HG02623 (cell line): ENCODE data around the gene GPR132.

Experiments
- ATAC-seq: cut with Tn5 transposase; IDR thresholded peaks from one replicate; pipeline ENCODE4 v1.9.1; 2021; ENCODE audit warnings: moderate library complexity; ENCODE audit not compliant: unreplicated experiment

GPR132 gene

DNA sequence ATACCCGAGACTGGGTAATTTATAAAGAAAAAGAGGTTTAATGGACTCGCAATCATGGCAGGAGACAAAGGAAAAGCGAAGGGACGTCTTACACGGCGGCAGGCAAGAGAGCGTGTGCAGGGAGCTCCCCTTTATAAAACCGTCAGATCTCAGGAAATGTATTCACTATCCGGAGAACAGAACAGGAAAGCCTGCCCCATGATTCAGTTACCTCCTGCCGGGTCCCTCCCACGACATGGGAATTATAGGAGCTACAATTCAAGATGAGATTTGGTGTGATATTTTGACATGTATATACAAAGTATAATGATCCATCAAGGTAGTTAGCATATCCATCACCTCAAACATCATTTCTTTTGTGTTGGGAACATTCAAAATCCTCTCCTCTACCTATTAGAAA lies 42.1 kb downstream of the GPR132 start:
- no peak for ATAC-seq

DNA sequence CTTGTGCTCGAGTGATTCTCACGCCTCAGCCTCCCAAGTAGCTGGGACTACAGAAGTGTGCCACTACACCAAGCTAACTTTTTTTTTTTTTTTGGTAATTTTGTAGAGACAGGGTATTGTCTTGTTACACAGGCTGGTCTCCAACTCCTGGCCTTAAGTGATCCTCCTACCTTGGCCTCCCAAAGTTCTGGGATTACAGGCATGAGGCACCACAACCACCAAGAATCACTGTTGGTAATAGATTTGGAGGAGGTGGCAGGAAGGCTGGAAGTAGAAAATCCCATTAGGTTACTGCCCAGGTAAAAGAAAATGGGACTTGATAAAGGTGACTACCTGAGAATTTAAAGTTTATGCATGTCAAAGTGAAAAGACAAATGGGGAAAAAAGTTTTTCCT lies 43.0 kb downstream of the GPR132 start:
- ATAC-seq, result no peak

DNA sequence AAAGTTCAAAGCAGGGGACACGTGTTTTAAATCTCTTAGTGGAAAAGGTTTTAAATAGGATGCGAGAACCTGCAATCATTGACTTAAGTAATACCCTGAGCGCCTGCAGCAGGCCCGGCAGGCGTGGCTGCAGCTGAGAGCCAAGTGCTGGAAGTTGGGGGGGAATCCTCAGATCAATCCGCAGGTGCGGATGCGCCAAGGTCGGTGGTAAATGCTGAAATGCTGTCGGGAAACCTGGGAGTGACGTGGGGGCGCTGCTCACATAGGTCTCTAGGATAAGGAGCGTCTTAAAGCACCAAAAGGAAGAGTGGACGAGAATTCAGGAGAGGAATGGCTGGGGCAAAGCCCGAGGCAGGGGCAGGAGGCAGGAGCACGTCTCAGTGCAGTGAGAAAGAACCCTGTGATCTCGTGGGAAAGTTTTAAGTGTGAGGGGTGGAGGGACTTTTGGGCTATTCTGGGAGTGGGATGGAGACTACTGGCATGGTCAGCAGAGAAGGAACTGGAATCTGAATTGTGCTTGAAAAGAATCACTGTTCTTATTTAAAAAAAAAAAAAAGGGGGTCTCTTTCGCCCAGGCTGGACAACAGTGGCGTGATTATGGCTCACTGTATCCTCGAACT lies 43.5 kb downstream of the GPR132 start:
- ATAC-seq, result no peak

DNA sequence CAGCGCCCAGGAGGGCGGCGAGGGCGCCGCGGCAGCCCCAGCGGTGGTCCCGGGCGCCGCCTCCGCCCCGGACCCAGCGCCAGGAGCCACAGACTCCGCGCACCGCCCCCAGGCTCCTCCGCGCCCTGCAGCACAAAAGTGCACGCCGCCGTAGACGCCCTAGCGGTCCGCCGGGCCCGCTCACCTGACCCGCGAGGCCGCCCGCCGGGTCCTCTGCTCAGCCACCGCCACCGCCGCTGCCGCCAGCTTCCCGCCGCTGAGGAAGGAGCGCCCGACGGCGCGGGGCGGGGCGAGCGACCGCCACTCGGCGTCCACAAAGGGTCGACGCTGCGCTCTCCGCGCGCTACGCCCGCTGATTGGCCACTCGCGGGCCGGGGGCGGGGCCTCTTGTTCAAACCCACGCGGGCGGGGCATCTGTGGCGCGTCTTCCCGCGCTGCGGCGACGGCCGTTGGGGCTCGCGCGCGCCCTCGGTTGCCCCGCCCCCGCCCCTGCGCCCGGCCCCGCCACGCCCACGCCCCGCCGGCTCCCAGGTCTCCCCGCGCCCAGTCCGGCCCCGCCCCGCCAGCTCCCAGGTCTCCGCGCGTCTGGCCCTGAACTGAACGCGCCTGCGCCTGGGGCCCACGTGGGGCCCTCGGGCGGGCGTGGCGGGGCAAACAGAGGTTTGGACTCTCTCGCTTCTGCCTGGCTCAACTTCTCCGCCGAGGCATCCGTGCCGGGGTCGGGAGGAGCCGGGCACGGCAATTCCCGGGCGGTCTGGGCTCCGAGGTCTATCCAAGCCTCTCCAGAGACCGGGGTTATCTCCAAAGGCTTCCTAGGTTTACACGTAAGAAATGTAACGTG lies 44.2 kb downstream of the GPR132 start, which contains the start of gene CDCA4:
Gene CDCA4 (minus strand): TSS at position 269 of the 841 bp plus-strand sequence. CDS start 9,154 bp downstream, outside the sequence.
- peak; percentile 68 for ATAC-seq

DNA sequence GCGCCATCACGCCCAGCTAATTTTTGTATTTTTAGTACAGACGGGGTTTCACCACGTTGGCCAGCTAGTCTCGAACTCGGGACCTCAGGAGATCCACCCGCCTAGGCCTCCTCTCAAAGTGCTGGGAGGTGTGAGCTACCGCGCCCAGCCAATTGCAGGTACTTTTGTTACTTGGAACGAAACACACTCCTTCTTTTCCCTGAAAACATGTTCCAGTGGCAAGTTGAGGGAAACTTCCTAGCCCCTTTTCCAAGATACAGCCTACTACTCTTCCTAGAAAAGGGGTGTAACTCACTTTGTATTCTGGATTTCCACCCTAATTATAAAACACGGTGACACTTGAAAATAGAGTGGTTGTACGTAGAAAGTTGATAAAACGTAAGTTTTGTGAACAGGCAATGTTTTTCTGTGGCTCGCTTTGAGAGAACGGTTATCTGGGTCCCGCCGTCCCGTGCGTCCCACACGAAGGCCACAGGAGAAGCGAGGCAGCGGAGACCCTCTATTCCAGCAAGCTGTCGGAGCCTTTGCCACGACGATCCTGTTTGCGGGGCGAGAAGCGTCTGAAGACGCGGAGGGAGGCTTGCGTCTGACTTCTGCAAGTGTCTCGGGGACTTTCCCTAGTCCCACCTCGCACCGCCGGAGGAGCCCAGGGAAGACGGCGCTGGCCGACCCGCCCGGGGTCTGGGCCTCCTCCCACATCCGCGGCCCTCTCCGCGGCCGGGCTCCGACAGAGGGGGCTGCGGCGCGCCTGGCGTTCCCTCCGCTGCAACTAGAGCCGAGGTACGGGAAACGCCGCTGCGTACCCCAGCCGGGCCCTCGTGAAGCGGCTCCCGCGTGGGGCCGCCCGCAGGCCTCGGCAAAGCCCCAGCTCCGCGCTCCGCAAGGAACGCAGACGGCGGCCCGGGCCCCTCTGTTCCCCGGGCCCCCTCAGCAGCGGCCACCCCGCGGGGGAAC lies 45.1 kb downstream of the GPR132 start:
- ATAC-seq, result peak; percentile 23

GRCh38 chr14:105018414-105018813 lies 46.8 kb downstream of the GPR132 start:
- ATAC-seq, result no peak

DNA sequence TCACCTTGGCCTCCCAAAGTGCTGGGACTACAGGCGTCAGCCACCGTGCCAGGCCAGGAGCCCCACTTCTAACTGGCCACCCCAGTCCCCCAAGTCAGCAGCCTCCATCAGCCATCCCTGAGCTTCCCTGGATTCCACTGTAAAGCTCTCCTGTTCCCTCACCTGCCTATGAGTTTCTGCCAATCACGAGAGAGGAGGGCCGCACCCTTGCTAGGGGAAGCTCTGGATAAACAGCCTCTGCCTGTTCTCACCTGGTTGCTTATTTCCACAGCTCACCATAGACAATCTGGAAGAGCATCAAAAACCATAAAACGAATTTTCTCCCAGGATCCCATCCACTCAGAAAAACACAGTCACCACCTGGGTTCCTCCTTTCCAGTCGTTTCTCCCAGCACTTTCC lies 49.3 kb downstream of the GPR132 start:
- no peak for ATAC-seq

GRCh38 chr14:105015242-105015641 lies 50.0 kb downstream of the GPR132 start:
- ATAC-seq, result no peak

GRCh38 chr14:105014631-105015030 lies 50.6 kb downstream of the GPR132 start:
- no peak for ATAC-seq

DNA sequence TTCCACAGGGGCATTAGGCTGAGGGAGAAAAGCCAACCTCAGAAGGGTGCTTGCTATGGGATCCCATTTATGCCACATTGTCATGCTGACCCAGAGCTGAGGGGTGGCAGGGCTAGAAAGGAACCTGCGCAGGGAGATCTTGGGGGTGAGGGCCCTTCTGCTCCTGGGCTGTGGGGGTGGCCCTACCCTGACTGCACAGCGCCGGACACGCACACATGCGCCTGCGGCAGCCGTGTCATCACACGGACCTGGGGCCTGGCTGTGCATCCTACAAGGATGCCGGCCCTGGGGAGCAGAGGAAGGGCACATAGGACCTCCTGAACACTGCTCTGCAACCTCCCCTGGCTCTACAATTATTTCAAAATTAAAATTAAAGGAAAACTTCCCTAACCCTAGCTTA lies 51.2 kb downstream of the GPR132 start:
- no peak for ATAC-seq

DNA sequence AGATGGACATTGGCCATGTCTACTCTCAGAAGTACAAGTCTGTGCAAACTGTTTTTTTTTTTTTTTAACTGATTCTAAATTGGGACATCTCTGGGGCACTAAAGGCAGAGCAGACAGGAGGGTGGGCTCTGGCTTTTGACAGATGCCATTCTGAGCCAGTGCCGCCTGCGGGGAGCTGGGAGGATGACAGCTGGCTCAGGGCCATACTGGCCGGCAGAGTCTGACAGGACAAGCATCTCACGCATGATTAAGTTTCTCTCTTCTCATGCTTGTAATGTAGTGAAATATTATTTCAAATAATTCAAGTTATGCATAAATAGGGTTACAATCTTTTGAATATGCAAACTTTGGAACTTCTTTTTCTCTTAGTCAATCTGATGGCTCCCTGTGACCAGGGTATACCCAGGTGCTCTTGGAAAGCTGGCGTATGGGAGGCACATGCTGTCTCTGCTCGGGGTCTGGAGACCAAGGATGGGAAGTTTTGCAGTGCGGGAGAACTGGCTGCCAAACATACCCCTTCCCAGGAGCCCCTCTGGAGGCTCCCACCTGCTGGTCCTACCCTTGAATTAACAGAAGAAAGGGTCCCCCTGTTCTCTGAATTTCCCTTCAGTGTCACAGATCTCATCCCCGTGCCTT lies 52.0 kb downstream of the GPR132 start:
- no peak for ATAC-seq

GRCh38 chr14:105012171-105012985 lies 52.9 kb downstream of the GPR132 start:
- ATAC-seq, result no peak

GRCh38 chr14:105011312-105011990 lies 53.8 kb downstream of the GPR132 start:
- no peak for ATAC-seq

DNA sequence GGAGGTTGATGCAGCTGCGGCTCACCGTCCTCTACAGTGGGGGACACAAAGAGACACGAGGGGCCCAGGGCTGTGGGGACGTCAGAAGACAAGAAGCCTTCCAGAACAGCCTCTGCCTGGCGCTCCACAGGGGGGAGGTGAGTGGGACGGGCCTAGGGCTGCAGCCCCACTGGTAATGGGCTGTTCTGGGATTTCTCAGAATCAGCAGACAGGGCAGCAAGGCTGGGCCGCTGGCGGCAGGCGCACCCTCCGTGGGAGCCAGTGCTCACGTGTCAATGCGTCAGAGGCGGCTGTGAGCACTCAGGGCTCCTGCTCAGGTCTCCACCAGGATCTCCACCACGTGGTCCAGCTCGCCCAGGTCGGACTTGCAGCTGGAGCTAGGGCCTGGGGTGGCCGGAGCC lies 54.3 kb downstream of the GPR132 start:
- ATAC-seq, result no peak

DNA sequence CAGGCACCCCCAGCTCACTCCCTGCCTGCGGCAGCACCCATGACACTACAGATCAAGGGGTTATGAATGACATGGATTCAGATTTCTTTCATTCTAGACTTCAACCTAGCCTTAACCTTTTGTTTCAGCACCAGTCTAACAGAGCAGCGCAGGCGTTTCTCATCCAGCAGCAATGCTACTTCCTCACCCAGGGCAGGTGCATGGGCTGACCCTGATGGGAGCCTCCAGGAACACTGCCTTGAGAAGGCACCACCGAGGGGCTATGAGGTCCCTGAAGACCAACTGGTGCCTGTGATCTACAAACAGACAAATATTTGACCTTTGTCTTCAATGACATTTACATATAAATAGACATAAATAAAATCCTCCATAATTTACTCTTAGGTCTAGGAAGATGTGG lies 55.1 kb downstream of the GPR132 start:
- no peak for ATAC-seq

DNA sequence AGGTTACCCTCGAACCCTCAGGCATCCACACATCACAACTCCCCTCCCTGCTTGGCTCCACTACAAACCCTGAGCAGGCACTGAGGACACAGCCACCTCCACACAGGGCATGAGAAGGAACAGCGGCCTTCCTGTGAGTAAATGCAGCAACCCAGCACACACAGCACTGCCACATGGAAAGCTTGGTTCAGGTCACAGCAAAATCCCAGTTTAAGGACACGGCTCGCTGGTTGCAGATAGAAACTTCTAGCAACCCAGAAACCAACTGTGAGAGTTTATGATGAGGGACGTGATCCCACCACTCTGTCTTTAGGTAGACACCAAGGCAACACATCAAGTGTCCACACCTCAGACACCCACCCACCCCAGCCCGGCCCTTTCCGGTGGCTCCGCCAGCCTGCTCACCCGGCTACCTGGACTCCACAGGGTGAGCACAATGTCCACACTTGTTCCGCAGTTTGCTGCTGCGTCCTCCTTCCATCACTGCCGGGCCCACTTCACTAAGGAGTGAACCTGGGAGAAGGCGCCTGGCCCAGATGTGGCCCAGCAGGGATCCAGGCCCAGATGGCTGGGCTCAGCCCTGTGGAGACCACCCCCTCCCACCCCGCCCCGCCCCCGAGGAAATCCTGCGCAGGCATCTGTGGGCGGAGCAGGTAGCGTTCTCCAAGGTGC lies 57.5 kb downstream of the GPR132 start:
- ATAC-seq, result no peak

- ATAC-seq, result no peak
Observed at GRCh38 chr14:105006831-105007592, 58.2 kb downstream of the GPR132 start.
